ENCODE data around the gene ACER3.

ACER3 gene

DNA sequence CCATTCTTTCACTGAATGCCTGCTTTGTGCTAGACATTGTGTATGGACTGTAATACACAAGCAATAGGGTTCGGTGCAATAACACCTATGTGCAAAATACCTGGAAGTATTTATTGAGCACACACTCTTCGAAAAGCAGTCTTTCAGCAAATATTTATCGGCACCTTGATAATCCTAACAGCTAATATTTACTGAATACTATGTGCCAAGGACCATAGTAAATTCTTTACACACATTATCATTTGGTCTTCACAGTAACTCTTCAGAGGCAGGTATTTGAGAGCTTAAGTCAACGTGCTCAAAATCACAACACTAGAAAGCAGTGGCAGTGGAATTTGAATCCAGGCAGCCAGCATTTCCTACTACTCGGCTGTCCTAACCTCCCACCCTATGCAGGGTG is 175.7 kb downstream of the ACER3 start:
- TF ChIP-seq, protein P1, sequence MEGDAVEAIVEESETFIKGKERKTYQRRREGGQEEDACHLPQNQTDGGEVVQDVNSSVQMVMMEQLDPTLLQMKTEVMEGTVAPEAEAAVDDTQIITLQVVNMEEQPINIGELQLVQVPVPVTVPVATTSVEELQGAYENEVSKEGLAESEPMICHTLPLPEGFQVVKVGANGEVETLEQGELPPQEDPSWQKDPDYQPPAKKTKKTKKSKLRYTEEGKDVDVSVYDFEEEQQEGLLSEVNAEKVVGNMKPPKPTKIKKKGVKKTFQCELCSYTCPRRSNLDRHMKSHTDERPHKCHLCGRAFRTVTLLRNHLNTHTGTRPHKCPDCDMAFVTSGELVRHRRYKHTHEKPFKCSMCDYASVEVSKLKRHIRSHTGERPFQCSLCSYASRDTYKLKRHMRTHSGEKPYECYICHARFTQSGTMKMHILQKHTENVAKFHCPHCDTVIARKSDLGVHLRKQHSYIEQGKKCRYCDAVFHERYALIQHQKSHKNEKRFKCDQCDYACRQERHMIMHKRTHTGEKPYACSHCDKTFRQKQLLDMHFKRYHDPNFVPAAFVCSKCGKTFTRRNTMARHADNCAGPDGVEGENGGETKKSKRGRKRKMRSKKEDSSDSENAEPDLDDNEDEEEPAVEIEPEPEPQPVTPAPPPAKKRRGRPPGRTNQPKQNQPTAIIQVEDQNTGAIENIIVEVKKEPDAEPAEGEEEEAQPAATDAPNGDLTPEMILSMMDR (IDR thresholded peaks at IDR 0.05; ENCODE audit: borderline replicate concordance, control extremely low read depth, extremely low read depth, insufficient read depth, missing control alignments): no peak
- DNase-seq (ENCODE audit: low spot score): no peak
- in situ Hi-C loops (cut with MboI; ENCODE audit: low sequenced_read_pairs, unreplicated experiment): loop anchor here (25.0 kb wide), 1 partner anchor 224 kb away; no protein-coding TSS in a partner anchor

- no peak for DNase-seq (ENCODE audit: low spot score)
- in situ Hi-C loops (cut with MboI; ENCODE audit: low sequenced_read_pairs, unreplicated experiment): loop anchor here (25.0 kb wide), 1 partner anchor 225 kb away; no protein-coding TSS in a partner anchor
- TF ChIP-seq, protein P1 (IDR thresholded peaks at IDR 0.05; ENCODE audit: borderline replicate concordance, control extremely low read depth, extremely low read depth, insufficient read depth, missing control alignments): no peak
Measured at GRCh38 chr11:77037057-77037456, 176.3 kb downstream of the ACER3 start.

DNA sequence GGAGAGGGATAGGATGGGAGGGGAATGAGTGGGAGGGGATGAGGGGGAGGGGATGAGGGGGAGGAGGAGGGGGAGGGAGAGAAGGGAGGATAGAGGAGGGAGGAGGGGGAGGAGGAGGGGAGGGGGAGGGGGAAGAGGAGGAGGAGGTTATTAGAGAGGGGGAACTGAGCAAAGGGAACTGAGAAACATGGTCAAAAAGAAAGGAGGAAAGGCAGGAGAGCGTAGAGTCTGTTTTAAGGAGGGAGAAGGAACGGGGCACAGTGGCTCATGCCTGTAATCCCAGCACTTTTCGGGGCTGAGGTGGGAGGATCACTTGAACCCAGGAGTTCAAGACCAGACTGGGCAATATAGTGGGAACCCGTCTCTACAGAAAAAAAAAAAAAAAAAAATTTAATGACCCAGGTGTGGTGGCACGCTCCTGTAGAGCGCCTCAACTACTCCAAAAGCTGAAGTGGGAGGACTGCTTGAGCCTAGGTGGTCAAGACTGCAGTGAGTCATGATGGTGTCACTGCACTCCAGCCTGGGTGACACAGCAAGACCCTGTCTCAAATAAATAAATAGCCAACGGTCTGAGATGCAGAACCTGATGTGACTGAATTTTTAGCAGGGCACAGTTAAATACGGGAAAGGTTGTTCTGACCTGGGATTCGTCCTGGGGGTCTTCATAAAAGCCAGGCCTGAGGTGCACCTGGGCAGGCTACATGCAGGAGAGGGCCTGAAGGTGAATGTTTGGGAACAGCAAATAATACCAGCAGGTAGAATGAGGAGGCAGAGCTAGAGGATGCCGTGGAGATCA is 177.5 kb downstream of the ACER3 start:
- no peak for DNase-seq (ENCODE audit: low spot score)
- TF ChIP-seq, protein P1 (IDR thresholded peaks at IDR 0.05; ENCODE audit: borderline replicate concordance, control extremely low read depth, extremely low read depth, insufficient read depth, missing control alignments): no peak
- in situ Hi-C loops (cut with MboI; ENCODE audit: low sequenced_read_pairs, unreplicated experiment): loop anchor here (25.0 kb wide), 1 partner anchor 226 kb away; no protein-coding TSS in a partner anchor

DNA sequence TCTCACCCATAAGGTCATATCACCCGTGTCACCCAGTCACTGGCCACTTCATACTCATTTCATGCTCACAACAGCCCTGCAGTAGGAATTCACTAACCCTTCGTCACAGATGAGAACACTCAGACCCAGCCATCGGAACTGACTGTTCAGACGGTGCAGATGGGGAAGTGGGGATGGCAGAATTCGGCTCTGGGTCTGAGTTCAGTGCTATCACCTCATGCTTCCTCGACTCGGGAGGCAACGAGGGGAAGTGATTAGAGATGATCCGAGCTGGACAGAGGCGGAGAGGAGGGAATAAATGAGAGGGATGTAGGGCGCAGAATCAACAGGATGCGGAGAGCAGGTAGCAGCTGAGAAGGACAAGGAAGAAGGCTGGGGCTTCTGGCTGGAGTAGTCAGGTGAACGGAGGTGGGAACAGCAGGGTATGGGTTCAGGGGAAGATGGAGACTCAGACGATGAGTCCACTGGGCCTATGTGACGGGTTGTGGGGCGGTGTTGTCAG is 178.2 kb downstream of the ACER3 start:
- TF ChIP-seq, protein P1 (IDR thresholded peaks at IDR 0.05; ENCODE audit: borderline replicate concordance, control extremely low read depth, extremely low read depth, insufficient read depth, missing control alignments): no peak
- in situ Hi-C loops (cut with MboI; ENCODE audit: low sequenced_read_pairs, unreplicated experiment): loop anchor here (25.0 kb wide), 1 partner anchor 227 kb away; no protein-coding TSS in a partner anchor
- peak; percentile 39 for DNase-seq (ENCODE audit: low spot score)

DNA sequence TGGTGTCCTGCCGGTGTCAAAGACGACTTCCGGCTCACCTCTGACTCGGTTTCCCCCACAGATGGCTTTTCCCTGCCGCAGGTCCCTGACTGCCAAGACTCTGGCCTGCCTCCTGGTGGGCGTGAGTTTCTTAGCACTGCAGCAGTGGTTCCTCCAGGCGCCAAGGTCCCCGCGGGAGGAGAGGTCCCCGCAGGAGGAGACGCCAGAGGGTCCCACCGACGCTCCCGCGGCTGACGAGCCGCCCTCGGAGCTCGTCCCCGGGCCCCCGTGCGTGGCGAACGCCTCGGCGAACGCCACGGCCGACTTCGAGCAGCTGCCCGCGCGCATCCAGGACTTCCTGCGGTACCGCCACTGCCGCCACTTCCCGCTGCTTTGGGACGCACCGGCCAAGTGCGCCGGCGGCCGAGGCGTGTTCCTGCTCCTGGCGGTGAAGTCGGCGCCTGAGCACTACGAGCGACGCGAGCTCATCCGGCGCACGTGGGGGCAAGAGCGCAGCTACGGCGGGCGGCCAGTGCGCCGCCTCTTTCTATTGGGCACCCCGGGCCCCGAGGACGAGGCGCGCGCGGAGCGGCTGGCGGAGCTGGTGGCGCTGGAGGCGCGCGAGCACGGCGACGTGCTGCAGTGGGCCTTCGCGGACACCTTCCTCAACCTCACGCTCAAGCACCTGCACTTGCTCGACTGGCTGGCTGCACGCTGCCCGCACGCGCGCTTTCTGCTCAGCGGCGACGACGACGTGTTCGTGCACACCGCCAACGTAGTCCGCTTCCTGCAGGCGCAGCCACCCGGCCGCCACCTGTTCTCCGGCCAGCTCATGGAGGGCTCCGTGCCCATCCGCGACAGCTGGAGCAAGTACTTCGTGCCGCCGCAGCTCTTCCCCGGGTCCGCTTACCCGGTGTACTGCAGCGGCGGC is 179.0 kb downstream of the ACER3 start:
- in situ Hi-C loops (cut with MboI; ENCODE audit: low sequenced_read_pairs, unreplicated experiment): loop anchor here (25.0 kb wide), 1 partner anchor 227 kb away; no protein-coding TSS in a partner anchor
- DNase-seq (ENCODE audit: low spot score): peak; percentile 66
- TF ChIP-seq, protein P1 (IDR thresholded peaks at IDR 0.05; ENCODE audit: borderline replicate concordance, control extremely low read depth, extremely low read depth, insufficient read depth, missing control alignments): peak; percentile 27

GRCh38 chr11:77040401-77040777 is 179.7 kb downstream of the ACER3 start:
- in situ Hi-C loops (cut with MboI; ENCODE audit: low sequenced_read_pairs, unreplicated experiment): loop anchor here (25.0 kb wide), 1 partner anchor 228 kb away; no protein-coding TSS in a partner anchor
- TF ChIP-seq, protein P1 (IDR thresholded peaks at IDR 0.05; ENCODE audit: borderline replicate concordance, control extremely low read depth, extremely low read depth, insufficient read depth, missing control alignments): no peak
- no peak for DNase-seq (ENCODE audit: low spot score)

Measured in GM13976 (cell line).